Glutamatergic neuron (in vitro differentiated cells): ENCODE measurements around the gene APBA2. TPM values are rescaled to one million over a fixed set of nuclear protein-coding genes. Genes with fewer than 3 reads are reported as not detected.

Experiments
- DNase-seq: peaks from one replicate; pipeline ENCODE4 v3.0.0; 2022
- H3K27ac Mint-ChIP-seq: one replicate; pipeline ENCODE4 v1.8.0; 2020; ENCODE audit warnings: mild to moderate bottlenecking, mixed read lengths, inconsistent platforms; ENCODE audit not compliant: unreplicated experiment
- H3K27me3 Mint-ChIP-seq: one replicate; pipeline ENCODE4 v1.8.0; 2020; ENCODE audit warnings: mild to moderate bottlenecking, moderate library complexity, mixed read lengths, inconsistent platforms; ENCODE audit not compliant: unreplicated experiment
- H3K36me3 Mint-ChIP-seq: one replicate; pipeline ENCODE4 v1.8.0; 2020; ENCODE audit warnings: mild to moderate bottlenecking, mixed read lengths, inconsistent platforms; ENCODE audit not compliant: unreplicated experiment
- H3K4me1 Mint-ChIP-seq: one replicate; pipeline ENCODE4 v1.8.0; 2020; ENCODE audit warnings: mild to moderate bottlenecking, low read depth, mixed read lengths, inconsistent platforms; ENCODE audit not compliant: unreplicated experiment
- H3K4me3 Mint-ChIP-seq: one replicate; pipeline ENCODE4 v1.8.0; 2020; ENCODE audit warnings: mild to moderate bottlenecking, mixed read lengths, inconsistent platforms; ENCODE audit not compliant: unreplicated experiment
- H3K9me3 Mint-ChIP-seq: one replicate; pipeline ENCODE4 v1.8.0; 2020; ENCODE audit warnings: mild to moderate bottlenecking, moderate library complexity, mixed read lengths, inconsistent platforms; ENCODE audit not compliant: unreplicated experiment
- total RNA-seq: library from RNA; stranded (reverse); fragmentation: NEBNext Ultra II Directional; extraction: Animal tissue kit (Norgen Biotek cat#: 25700); gene quantifications from one replicate; pipeline ENCODE4 v1.2.1, GENCODE V29; 2021; ENCODE audit not compliant: unreplicated experiment
- TF ChIP-seq, protein P1 (sequence below): fragments of 200-600 bp; sonication (generic); IDR thresholded peaks from one replicate; pipeline ENCODE4 v1.5.0; 2021; ENCODE audit not compliant: partially characterized antibody, unreplicated experiment

APBA2 gene
- total RNA-seq, 1 donor from 2014 or later, result 166 TPM

DNA sequence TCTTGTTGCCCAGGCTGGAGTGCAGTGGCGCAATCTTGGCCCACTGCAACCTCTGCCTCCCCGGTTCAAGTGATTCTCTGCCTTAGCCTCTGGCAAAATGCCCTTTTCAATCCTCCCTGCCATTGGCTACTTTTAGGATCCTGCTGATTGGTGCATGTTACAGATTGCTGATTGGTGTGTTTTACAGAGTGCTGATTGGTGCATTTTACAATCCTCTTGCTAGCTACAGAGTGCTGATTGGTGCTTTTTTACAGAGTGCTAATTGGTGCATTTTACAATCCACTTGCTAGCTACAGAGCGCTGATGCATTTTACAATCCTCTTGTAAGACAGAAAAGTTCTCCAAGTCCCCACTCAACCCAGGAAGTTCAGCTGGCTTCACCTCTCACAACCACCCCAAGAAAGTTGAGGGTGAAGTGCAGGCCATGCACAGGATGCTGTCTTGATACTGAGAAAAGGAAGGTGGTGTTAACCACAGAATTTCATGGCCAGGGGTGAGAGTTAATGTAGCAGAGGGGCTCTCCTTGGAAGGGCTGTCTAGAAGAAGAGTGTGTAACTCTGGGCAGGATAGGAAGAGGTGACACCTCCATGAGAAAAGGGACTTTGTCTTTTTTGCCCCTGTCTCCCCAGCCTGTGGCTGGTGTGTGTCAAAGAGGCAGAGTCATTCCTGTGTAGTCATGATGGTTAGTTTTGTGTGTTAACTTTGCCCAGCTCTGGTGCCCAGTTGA lies 145.9 kb downstream of the APBA2 start:
- TF ChIP-seq, protein P1, sequence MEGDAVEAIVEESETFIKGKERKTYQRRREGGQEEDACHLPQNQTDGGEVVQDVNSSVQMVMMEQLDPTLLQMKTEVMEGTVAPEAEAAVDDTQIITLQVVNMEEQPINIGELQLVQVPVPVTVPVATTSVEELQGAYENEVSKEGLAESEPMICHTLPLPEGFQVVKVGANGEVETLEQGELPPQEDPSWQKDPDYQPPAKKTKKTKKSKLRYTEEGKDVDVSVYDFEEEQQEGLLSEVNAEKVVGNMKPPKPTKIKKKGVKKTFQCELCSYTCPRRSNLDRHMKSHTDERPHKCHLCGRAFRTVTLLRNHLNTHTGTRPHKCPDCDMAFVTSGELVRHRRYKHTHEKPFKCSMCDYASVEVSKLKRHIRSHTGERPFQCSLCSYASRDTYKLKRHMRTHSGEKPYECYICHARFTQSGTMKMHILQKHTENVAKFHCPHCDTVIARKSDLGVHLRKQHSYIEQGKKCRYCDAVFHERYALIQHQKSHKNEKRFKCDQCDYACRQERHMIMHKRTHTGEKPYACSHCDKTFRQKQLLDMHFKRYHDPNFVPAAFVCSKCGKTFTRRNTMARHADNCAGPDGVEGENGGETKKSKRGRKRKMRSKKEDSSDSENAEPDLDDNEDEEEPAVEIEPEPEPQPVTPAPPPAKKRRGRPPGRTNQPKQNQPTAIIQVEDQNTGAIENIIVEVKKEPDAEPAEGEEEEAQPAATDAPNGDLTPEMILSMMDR, result no peak
- no peak overlapping the region for H3K4me3 Mint-ChIP-seq
- H3K36me3 Mint-ChIP-seq, result peaks cover 12% of the 10 kb centered on the region
- H3K27ac Mint-ChIP-seq, result no peak overlapping the region
- H3K4me1 Mint-ChIP-seq, result peaks cover 17% of the 10 kb centered on the region
- H3K9me3 Mint-ChIP-seq, result peaks cover 6% of the 10 kb centered on the region
- no peak for DNase-seq
- peaks cover 6% of the 10 kb centered on the region for H3K27me3 Mint-ChIP-seq

GRCh38 chr15:29032229-29032625 lies 146.5 kb downstream of the APBA2 start:
- DNase-seq, result no peak
- H3K27me3 Mint-ChIP-seq, result peaks cover 8% of the 10 kb centered on the region
- peaks cover 17% of the 10 kb centered on the region for H3K4me1 Mint-ChIP-seq
- H3K27ac Mint-ChIP-seq, result no peak overlapping the region
- no peak overlapping the region for H3K4me3 Mint-ChIP-seq
- peaks cover 12% of the 10 kb centered on the region for H3K36me3 Mint-ChIP-seq
- peaks cover 6% of the 10 kb centered on the region for H3K9me3 Mint-ChIP-seq
- TF ChIP-seq, protein P1, result no peak

DNA sequence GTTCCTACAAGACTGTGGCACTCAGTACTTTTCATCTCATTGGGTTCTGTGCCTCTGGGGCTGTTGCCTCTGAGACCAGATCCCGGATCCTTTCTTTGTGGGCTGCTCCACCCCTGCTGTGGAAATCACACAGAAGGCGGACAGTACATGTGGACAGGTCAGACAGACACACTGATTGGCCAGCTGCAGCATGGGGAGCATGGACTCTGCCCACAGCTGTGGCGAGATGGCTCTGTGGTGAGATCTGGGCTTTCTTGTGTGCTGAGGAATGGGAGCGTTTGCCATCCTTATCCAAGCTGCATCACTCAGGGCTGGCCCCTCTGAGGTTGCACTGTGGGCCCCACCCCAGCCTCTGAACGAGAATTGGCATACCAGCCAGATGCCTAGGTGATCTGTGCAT lies 147.0 kb downstream of the APBA2 start:
- no peak overlapping the region for H3K27ac Mint-ChIP-seq
- no peak overlapping the region for H3K4me3 Mint-ChIP-seq
- peaks cover 12% of the 10 kb centered on the region for H3K36me3 Mint-ChIP-seq
- TF ChIP-seq, protein P1, result no peak
- H3K4me1 Mint-ChIP-seq, result peaks cover 17% of the 10 kb centered on the region
- peaks cover 8% of the 10 kb centered on the region for H3K27me3 Mint-ChIP-seq
- no peak for DNase-seq
- peaks cover 6% of the 10 kb centered on the region for H3K9me3 Mint-ChIP-seq

- peaks cover 8% of the 10 kb centered on the region for H3K36me3 Mint-ChIP-seq
- TF ChIP-seq, protein P1, result no peak
- no peak for DNase-seq
- peaks cover 6% of the 10 kb centered on the region for H3K9me3 Mint-ChIP-seq
- H3K27ac Mint-ChIP-seq, result no peak overlapping the region
- H3K27me3 Mint-ChIP-seq, result peaks cover 9% of the 10 kb centered on the region
- no peak overlapping the region for H3K4me3 Mint-ChIP-seq
- peaks cover 17% of the 10 kb centered on the region for H3K4me1 Mint-ChIP-seq
Measured at GRCh38 chr15:29034151-29034550, 148.4 kb downstream of the APBA2 start.

DNA sequence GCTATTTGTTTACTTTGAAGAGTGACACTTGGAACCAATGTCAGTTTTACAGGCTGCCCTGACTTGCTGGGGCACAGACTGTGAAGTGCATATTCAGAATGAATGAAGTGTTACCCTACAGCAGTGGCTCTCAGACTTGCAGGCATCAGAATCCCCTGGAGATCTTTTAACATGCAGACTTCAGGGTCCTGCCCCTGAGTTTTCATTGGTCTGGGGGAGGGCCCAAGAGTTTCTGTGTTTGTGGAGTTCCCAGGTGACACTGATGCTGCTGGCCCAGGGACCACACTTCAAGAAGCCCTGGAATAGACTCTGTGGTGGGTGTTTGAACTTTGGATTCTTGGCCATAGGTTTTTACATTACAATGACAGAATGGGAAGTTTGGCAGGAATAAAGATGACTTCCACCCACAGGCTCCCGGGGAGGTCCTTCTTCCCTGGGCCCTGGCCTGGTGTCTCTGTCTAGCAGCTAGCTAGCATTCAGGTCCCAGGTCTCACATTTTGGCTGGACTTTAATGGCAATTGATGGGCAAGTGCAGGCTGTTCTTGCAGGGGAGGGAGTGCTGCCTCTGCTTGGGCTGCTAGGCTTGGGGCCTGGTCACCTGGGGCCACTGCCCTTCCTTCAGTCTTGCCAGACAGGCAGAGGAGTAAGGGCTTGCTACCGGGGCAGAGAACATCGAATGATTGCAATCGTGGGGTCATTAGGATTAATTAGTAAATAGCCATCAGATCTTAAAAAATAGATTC lies 149.0 kb downstream of the APBA2 start:
- Mint-ChIP-seq H3K9me3 (peaks cover 4% of the 10 kb centered on the region), H3K27ac (no peak overlapping the region), H3K27me3 (peaks cover 12% of the 10 kb centered on the region), H3K36me3 (peaks cover 8% of the 10 kb centered on the region), H3K4me1 (peaks cover 15% of the 10 kb centered on the region), H3K4me3 (no peak overlapping the region)
- TF ChIP-seq, protein P1, result no peak
- no peak for DNase-seq
